Activated CD4-positive, alpha-beta memory T cell treated with anti-CD3 and anti-CD28 coated beads, Interleukin-2, amount 10 ng/mL, durations not matched to agents 7 days and 5 days (primary cell): ENCODE measurements around the gene CDC45. TPM values are rescaled to one million over a fixed set of nuclear protein-coding genes. Genes with fewer than 3 reads are reported as not detected.
"Not testable (repeated sequence)": the region's sequence is repeated elsewhere in the genome, so short reads cannot be mapped to it uniquely, and the experiment has no call there.

Experiments used
- CTCF ChIA-PET: fragments of 350-600 bp; sonication (Branson Sonifier 250); formaldehyde crosslinking; loops from one replicate; lab custom pipeline; 2021; ENCODE audit warnings: antibody characterized with exemption, inconsistent platforms; lab: Charles Lee
- POLR2A ChIA-PET: fragments of 350-600 bp; sonication (Branson Sonifier 250); formaldehyde crosslinking; loops from one replicate; lab custom pipeline; 2021; ENCODE audit warnings: antibody characterized with exemption; lab: Charles Lee
- DNase-seq: peaks from one replicate; pipeline ENCODE4 v3.0.0-alpha.2; 2020
- H3K27ac Mint-ChIP-seq: one replicate; pipeline ENCODE4 v1.8.0; 2021; ENCODE audit warnings: mild to moderate bottlenecking, mixed read lengths
- H3K27me3 Mint-ChIP-seq: one replicate; pipeline ENCODE4 v1.8.0; 2021; ENCODE audit warnings: mixed read lengths
- H3K36me3 Mint-ChIP-seq: one replicate; pipeline ENCODE4 v1.8.0; 2021; ENCODE audit warnings: low read depth, mixed read lengths
- H3K4me1 Mint-ChIP-seq: one replicate; pipeline ENCODE4 v1.8.0; 2021; ENCODE audit warnings: mixed read lengths
- H3K4me3 Mint-ChIP-seq: one replicate; pipeline ENCODE4 v1.8.0; 2021; ENCODE audit warnings: mild to moderate bottlenecking, mixed read lengths
- H3K9me3 Mint-ChIP-seq: one replicate; pipeline ENCODE4 v1.8.0; 2021; ENCODE audit warnings: mixed read lengths
- total RNA-seq, 2 experiments: library from RNA; stranded (reverse); gene quantifications; one replicate each; pipeline ENCODE4 v1.2.3, GENCODE V29; 2021

The CDC45 gene
- total RNA-seq, result 10 to 100 TPM; 53.2 to 56.2 TPM

GRCh38 chr22:19479355-19480172 lies at the start of gene CDC45:
Gene CDC45 (plus strand): TSS chr22:19479920. CDS start chr22:19479969, 49 bp downstream.
- peak; percentile 96 for DNase-seq
- POLR2A ChIA-PET, result interaction anchor here (0.7 to 5.0 kb wide), 23 partner anchors 10 to 1330 kb away, joined by 3 to 59 read pairs (median 4); partner anchors contain the start of genes C22orf39, DGCR2, ESS2 and HIRA
- peak within 1 kb of the TSS; percentile 100 for H3K4me3 Mint-ChIP-seq
- no peaks in the 10 kb centered on the region for H3K9me3 Mint-ChIP-seq
- no peaks in the 10 kb centered on the region for H3K27me3 Mint-ChIP-seq
- peaks cover 35% of the 10 kb centered on the region for H3K36me3 Mint-ChIP-seq
- H3K4me1 Mint-ChIP-seq, result peaks cover 46% of the 10 kb centered on the region
- H3K27ac Mint-ChIP-seq, result peak within 1 kb of the TSS; percentile 95
- CTCF ChIA-PET, result interaction anchor here (0.6 to 3.3 kb wide), 9 partner anchors 9 to 571 kb away, joined by 3 to 16 read pairs (median 4); partner anchors contain the start of gene ESS2

GRCh38 chr22:19429950-19430889 lies 49.5 kb upstream of the CDC45 start:
- CTCF ChIA-PET, result interaction anchor here (1.1 kb wide), 1 partner anchor 17 kb away, joined by 3 read pairs; the partner anchor contains the start of gene C22orf39
- POLR2A ChIA-PET, result interaction anchor here (0.6 to 7.0 kb wide), 7 partner anchors 8 to 286 kb away, joined by 3 to 113 read pairs (median 5); partner anchors contain the start of genes C22orf39, CDC45, ESS2 and UFD1
- peak; percentile 66 for DNase-seq
- Mint-ChIP-seq H3K36me3 (peaks cover 48% of the 10 kb centered on the region), H3K4me3 (peak overlapping the region; percentile 89), H3K27me3 (no peaks in the 10 kb centered on the region), H3K9me3 (no peaks in the 10 kb centered on the region), H3K27ac (peak overlapping the region; percentile 96), H3K4me1 (peaks cover 59% of the 10 kb centered on the region)

GRCh38 chr22:19430890-19431541 lies 48.7 kb upstream of the CDC45 start:
- H3K27ac Mint-ChIP-seq, result peak overlapping the region; percentile 96
- ChIA-PET POLR2A (interaction anchor here (0.6 to 7.0 kb wide), 14 partner anchors 10 to 1714 kb away, joined by 3 to 113 read pairs (median 5); partner anchors contain the start of genes C22orf39, CDC45, CLTCL1 and ESS2), CTCF (interaction anchor here (1.1 to 2.7 kb wide), 3 partner anchors 10 to 47 kb away, joined by 3 to 6 read pairs (median 5); partner anchors contain the start of gene C22orf39)
- peak; percentile 41 for DNase-seq
- H3K36me3 Mint-ChIP-seq, result peaks cover 48% of the 10 kb centered on the region
- H3K4me1 Mint-ChIP-seq, result peaks cover 57% of the 10 kb centered on the region
- H3K27me3 Mint-ChIP-seq, result no peaks in the 10 kb centered on the region
- H3K9me3 Mint-ChIP-seq, result no peaks in the 10 kb centered on the region
- H3K4me3 Mint-ChIP-seq, result peak overlapping the region; percentile 89

GRCh38 chr22:19431649-19432132 lies 48.0 kb upstream of the CDC45 start, which contains the start of gene HIRA:
Gene HIRA (minus strand): TSS chr22:19431733. CDS start chr22:19431476, 257 bp downstream.
- Mint-ChIP-seq H3K4me3 (peak within 1 kb of the TSS; percentile 91), H3K9me3 (no peaks in the 10 kb centered on the region), H3K27me3 (no peaks in the 10 kb centered on the region), H3K36me3 (peaks cover 43% of the 10 kb centered on the region), H3K4me1 (peaks cover 51% of the 10 kb centered on the region), H3K27ac (peak within 1 kb of the TSS; percentile 96)
- DNase-seq, result peak; percentile 88
- CTCF ChIA-PET, result interaction anchor here (0.7 to 2.7 kb wide), 3 partner anchors 11 to 46 kb away, joined by 4 to 6 read pairs (median 5); no protein-coding TSS in a partner anchor
- POLR2A ChIA-PET, result interaction anchor here (0.6 to 7.0 kb wide), 15 partner anchors 10 to 1715 kb away, joined by 3 to 113 read pairs (median 4); partner anchors contain the start of genes C22orf39, CDC45, CLTCL1 and UFD1

GRCh38 chr22:19432133-19432851 lies 47.4 kb upstream of the CDC45 start, which contains the start of gene MRPL40:
Gene MRPL40 (plus strand): TSS chr22:19432545. CDS start chr22:19432555, 10 bp downstream.
- no peaks in the 10 kb centered on the region for H3K9me3 Mint-ChIP-seq
- H3K27ac Mint-ChIP-seq, result peak within 1 kb of the TSS; percentile 96
- no peaks in the 10 kb centered on the region for H3K27me3 Mint-ChIP-seq
- ChIA-PET POLR2A (interaction anchor here (0.7 to 7.0 kb wide), 14 partner anchors 10 to 287 kb away, joined by 3 to 113 read pairs (median 4); partner anchors contain the start of genes C22orf39, CDC45, CLTCL1 and UFD1), CTCF (interaction anchor here (0.7 to 2.7 kb wide), 4 partner anchors 11 to 197 kb away, joined by 3 to 6 read pairs (median 4); no protein-coding TSS in a partner anchor)
- peak; percentile 90 for DNase-seq
- peaks cover 38% of the 10 kb centered on the region for H3K36me3 Mint-ChIP-seq
- H3K4me3 Mint-ChIP-seq, result peak within 1 kb of the TSS; percentile 91
- peaks cover 45% of the 10 kb centered on the region for H3K4me1 Mint-ChIP-seq

- Mint-ChIP-seq H3K9me3 (no peaks in the 10 kb centered on the region), H3K36me3 (peaks cover 30% of the 10 kb centered on the region), H3K27me3 (no peaks in the 10 kb centered on the region), H3K4me1 (peaks cover 29% of the 10 kb centered on the region), H3K27ac (peak overlapping the region; percentile 56), H3K4me3 (peak overlapping the region; percentile 24)
- ChIA-PET CTCF (no interaction called here), POLR2A (interaction anchor here (1.3 to 7.0 kb wide), 4 partner anchors 12 to 66 kb away, joined by 3 to 113 read pairs (median 32); partner anchors contain the start of genes C22orf39, CDC45 and UFD1)
- no peak for DNase-seq
Observed at GRCh38 chr22:19434401-19434800, 45.3 kb upstream of the CDC45 start.

GRCh38 chr22:19434829-19435580 lies 44.7 kb upstream of the CDC45 start:
- peaks cover 25% of the 10 kb centered on the region for H3K36me3 Mint-ChIP-seq
- H3K27me3 Mint-ChIP-seq, result no peaks in the 10 kb centered on the region
- ChIA-PET CTCF (no interaction called here), POLR2A (interaction anchor here (1.1 to 7.0 kb wide), 4 partner anchors 11 to 67 kb away, joined by 3 to 113 read pairs (median 4); partner anchors contain the start of gene C22orf39)
- no peak for DNase-seq
- H3K4me1 Mint-ChIP-seq, result peaks cover 23% of the 10 kb centered on the region
- no peak overlapping the region for H3K4me3 Mint-ChIP-seq
- no peaks in the 10 kb centered on the region for H3K9me3 Mint-ChIP-seq
- no peak overlapping the region for H3K27ac Mint-ChIP-seq

GRCh38 chr22:19436444-19437161 lies 43.1 kb upstream of the CDC45 start:
- DNase-seq, CTCF ChIA-PET, H3K9me3 Mint-ChIP-seq, H3K27me3 Mint-ChIP-seq, H3K4me3 Mint-ChIP-seq: not testable (repeated sequence)
- POLR2A ChIA-PET, result interaction anchor here (0.6 kb wide), 1 partner anchor 11 kb away, joined by 4 read pairs; the partner anchor contains the start of gene C22orf39
- H3K36me3 Mint-ChIP-seq, result peaks cover 25% of the 10 kb centered on the region
- H3K27ac Mint-ChIP-seq, result peak overlapping the region; percentile 4
- H3K4me1 Mint-ChIP-seq, result peaks cover 20% of the 10 kb centered on the region

- Mint-ChIP-seq H3K4me3 (no peak overlapping the region), H3K27me3 (no peaks in the 10 kb centered on the region), H3K27ac (no peak overlapping the region), H3K9me3 (no peaks in the 10 kb centered on the region), H3K4me1 (peaks cover 11% of the 10 kb centered on the region), H3K36me3 (peaks cover 30% of the 10 kb centered on the region)
- no peak for DNase-seq
- POLR2A ChIA-PET, result interaction anchor here (0.6 kb wide), 1 partner anchor 9 kb away, joined by 3 read pairs; no protein-coding TSS in a partner anchor
- CTCF ChIA-PET, result no interaction called here
Observed at GRCh38 chr22:19438298-19438697, 41.4 kb upstream of the CDC45 start.
